HG02623 (cell line): ENCODE data around the gene ZNF10.

Experiments
- ATAC-seq: cut with Tn5 transposase; IDR thresholded peaks from one replicate; pipeline ENCODE4 v1.9.1; 2021; ENCODE audit warnings: moderate library complexity; ENCODE audit not compliant: unreplicated experiment

ZNF10 gene

DNA sequence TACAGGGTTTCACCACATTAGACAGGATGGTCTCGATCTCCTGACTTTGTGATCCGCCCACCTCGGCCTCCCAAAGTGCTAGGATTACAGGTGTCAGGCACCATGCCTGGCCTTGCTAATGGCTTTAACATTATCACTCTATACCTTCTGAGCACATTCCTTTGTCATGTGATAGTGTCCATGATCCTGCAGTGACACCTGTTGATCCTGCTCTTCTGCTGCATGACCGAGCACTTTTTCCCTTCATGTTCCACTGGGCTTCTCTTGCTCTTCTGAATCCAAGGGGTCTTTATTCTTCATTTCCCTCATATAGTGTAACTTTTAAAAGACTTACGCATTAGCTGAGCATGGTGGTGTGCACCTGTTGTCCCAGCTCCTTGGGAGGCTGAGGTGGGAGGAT lies 62.4 kb downstream of the ZNF10 start:
- ATAC-seq = no peak

GRCh38 chr12:133201888-133202287 lies 71.5 kb downstream of the ZNF10 start:
- no peak for ATAC-seq

- ATAC-seq = no peak
These were observed 72.3 kb downstream of the ZNF10 start for GRCh38 chr12:133202493-133203343.

DNA sequence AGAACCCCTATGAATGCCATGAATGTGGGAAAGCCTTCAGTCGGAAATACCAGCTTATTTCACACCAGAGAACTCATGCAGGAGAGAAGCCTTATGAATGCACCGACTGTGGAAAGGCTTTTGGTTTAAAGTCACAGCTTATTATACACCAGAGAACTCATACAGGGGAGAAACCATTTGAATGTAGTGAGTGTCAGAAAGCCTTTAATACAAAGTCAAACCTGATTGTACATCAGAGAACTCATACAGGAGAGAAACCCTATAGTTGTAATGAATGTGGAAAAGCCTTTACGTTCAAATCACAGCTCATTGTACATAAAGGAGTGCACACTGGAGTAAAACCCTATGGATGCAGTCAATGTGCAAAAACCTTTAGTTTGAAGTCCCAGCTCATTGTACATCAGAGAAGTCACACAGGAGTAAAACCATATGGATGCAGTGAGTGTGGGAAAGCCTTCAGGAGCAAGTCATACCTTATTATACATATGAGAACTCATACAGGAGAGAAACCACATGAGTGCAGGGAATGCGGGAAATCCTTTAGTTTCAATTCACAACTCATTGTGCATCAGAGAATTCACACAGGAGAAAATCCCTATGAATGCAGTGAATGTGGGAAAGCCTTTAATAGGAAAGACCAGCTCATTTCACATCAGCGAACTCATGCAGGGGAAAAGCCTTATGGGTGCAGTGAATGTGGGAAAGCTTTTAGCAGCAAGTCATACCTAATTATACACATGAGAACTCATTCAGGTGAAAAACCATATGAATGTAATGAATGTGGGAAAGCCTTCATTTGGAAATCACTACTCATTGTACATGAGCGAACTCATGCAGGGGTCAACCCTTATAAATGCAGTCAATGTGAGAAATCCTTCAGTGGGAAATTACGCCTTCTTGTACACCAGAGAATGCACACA lies 73.2 kb downstream of the ZNF10 start:
- ATAC-seq = no peak

DNA sequence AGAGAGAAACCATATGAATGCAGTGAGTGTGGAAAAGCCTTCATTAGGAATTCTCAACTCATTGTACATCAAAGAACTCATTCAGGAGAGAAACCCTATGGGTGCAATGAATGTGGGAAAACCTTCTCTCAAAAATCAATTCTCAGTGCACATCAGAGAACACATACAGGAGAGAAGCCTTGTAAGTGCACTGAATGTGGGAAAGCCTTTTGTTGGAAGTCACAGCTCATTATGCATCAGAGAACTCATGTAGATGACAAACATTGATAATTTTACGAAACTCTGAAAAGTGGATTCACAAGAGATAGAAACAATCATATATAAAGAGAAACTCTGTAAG lies 73.8 kb downstream of the ZNF10 start:
- ATAC-seq = no peak

- ATAC-seq = no peak
These were observed 76.0 kb downstream of the ZNF10 start for GRCh38 chr12:133206390-133206789.
